A673 (cell line): ENCODE measurements around the gene ZNF771. TPM values are rescaled to one million over a fixed set of nuclear protein-coding genes. Genes with fewer than 3 reads are reported as not detected.

Experiments used
- BruUV-seq: library from RNA; stranded (reverse); fragments of 400-500 nt; replicated peaks from 2 replicates; lab custom pipeline; 2021; lab: Mats Ljungman, UMichigan
- CTCF ChIA-PET: fragments of 300-600 bp; sonication (Branson Sonifier 250); formaldehyde crosslinking; loops from one replicate; lab custom pipeline; 2022; ENCODE audit warnings: antibody characterized with exemption; lab: Charles Lee
- POLR2A ChIA-PET: fragments of 300-600 bp; sonication (Branson Sonifier 250); formaldehyde crosslinking; loops from one replicate; lab custom pipeline; 2022; ENCODE audit warnings: antibody characterized with exemption; ENCODE audit not compliant: low non-redundant PET; lab: Charles Lee
- DNase-seq: peaks from one replicate; pipeline ENCODE4 v3.0.0-alpha.2; 2015; ENCODE audit warnings: low spot score
- H3K27ac ChIP-seq: fragments of 200-600 bp; sonication (generic); 2 replicates; pipeline ENCODE4 v1.5.1; 2016; ENCODE audit warnings: mixed run types, low read depth, mild to moderate bottlenecking, mixed read lengths, antibody characterized with exemption, low read length; ENCODE audit not compliant: poor library complexity, severe bottlenecking
- H3K27me3 ChIP-seq: fragments of 200-600 bp; sonication (generic); replicated peaks from 2 replicates; pipeline ENCODE4 v1.6.1; 2017; ENCODE audit warnings: mixed run types, low read depth, mild to moderate bottlenecking, mixed read lengths, antibody characterized with exemption, low read length; ENCODE audit not compliant: insufficient read depth, poor library complexity
- H3K36me3 ChIP-seq: fragments of 200-600 bp; sonication (generic); 2 replicates; pipeline ENCODE4 v1.6.1; 2016; ENCODE audit warnings: mixed run types, mild to moderate bottlenecking, mixed read lengths, antibody characterized with exemption, low read length; ENCODE audit not compliant: insufficient read depth, poor library complexity, severe bottlenecking
- H3K4me1 ChIP-seq: fragments of 200-600 bp; sonication (generic); 2 replicates; pipeline ENCODE4 v1.6.1; 2017; ENCODE audit warnings: mixed run types, mild to moderate bottlenecking, mixed read lengths, antibody characterized with exemption, low read length; ENCODE audit not compliant: insufficient read depth, poor library complexity, severe bottlenecking
- H3K4me3 ChIP-seq: fragments of 200-600 bp; sonication (generic); 2 replicates; pipeline ENCODE4 v1.5.1; 2016; ENCODE audit warnings: low read depth, mixed run types, mild to moderate bottlenecking, mixed read lengths, low read length; ENCODE audit not compliant: poor library complexity, severe bottlenecking
- H3K9me3 ChIP-seq: fragments of 200-600 bp; sonication (generic); 2 replicates; pipeline ENCODE4 v1.6.1; 2016; ENCODE audit warnings: mixed run types, low read depth, mild to moderate bottlenecking, mixed read lengths, antibody characterized with exemption, low read length; ENCODE audit not compliant: poor library complexity, severe bottlenecking
- EZH2 ChIP-seq: fragments of 200-600 bp; sonication (generic); IDR thresholded peaks from 2 replicates; pipeline ENCODE4 v1.6.1; 2017; ENCODE audit warnings: borderline replicate concordance, low read depth, mild to moderate bottlenecking, mixed read lengths, antibody characterized with exemption, low read length; ENCODE audit not compliant: poor library complexity, severe bottlenecking
- intact Hi-C: fragments of 100-400 bp; cut with micrococcal nuclease; formaldehyde crosslinking; loops from one replicate; pipeline ENCODE4 v1.10.0; 2022; ENCODE audit not compliant: unreplicated experiment
- total RNA-seq: library from RNA; stranded (reverse); gene quantifications from 2 replicates; pipeline ENCODE4 v1.2.3, GENCODE V29; 2021
- TF ChIP-seq, protein P1 (sequence below): fragments of 300-800, 200-600 bp; sonication (generic); conservative IDR thresholded peaks from 2 replicates; pipeline ENCODE4 v1.5.1; 2017; ENCODE audit warnings: low read depth, mild to moderate bottlenecking, antibody characterized with exemption, low read length, moderate library complexity, mixed read lengths

ZNF771 gene
- total RNA-seq, 1 experiment from 2014 or later = 22.2 TPM

DNA sequence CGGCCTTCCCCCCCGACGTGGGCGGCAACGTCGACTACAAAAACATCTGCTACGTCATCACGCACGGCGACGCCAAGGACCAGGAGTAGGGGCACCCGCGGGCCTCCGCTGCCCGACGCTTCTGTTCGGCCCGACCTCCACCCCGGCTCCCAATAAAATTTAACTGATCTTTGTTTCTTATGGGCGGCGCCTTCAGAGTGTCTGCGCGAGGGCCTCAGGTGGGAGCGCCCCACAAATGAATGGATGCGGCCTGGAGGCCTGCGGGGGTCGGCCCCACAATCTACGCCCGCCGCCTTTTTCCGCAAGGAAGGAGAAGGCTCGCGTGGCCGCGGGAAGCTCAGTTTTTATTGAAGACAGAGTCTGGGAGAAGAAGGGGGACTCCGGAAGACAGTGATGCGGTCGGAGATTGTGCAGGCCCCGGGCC, 29.6 kb upstream of the ZNF771 start:
- POLR2A ChIA-PET = interaction anchor here (0.6 to 0.8 kb wide), 2 partner anchors 29 to 51 kb away, joined by 3 read pairs; no protein-coding TSS in a partner anchor
- BruUV-seq = TSS peak; percentile 79
- TF ChIP-seq EZH2 = no peak
- TF ChIP-seq, protein P1, sequence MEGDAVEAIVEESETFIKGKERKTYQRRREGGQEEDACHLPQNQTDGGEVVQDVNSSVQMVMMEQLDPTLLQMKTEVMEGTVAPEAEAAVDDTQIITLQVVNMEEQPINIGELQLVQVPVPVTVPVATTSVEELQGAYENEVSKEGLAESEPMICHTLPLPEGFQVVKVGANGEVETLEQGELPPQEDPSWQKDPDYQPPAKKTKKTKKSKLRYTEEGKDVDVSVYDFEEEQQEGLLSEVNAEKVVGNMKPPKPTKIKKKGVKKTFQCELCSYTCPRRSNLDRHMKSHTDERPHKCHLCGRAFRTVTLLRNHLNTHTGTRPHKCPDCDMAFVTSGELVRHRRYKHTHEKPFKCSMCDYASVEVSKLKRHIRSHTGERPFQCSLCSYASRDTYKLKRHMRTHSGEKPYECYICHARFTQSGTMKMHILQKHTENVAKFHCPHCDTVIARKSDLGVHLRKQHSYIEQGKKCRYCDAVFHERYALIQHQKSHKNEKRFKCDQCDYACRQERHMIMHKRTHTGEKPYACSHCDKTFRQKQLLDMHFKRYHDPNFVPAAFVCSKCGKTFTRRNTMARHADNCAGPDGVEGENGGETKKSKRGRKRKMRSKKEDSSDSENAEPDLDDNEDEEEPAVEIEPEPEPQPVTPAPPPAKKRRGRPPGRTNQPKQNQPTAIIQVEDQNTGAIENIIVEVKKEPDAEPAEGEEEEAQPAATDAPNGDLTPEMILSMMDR = no peak

DNA sequence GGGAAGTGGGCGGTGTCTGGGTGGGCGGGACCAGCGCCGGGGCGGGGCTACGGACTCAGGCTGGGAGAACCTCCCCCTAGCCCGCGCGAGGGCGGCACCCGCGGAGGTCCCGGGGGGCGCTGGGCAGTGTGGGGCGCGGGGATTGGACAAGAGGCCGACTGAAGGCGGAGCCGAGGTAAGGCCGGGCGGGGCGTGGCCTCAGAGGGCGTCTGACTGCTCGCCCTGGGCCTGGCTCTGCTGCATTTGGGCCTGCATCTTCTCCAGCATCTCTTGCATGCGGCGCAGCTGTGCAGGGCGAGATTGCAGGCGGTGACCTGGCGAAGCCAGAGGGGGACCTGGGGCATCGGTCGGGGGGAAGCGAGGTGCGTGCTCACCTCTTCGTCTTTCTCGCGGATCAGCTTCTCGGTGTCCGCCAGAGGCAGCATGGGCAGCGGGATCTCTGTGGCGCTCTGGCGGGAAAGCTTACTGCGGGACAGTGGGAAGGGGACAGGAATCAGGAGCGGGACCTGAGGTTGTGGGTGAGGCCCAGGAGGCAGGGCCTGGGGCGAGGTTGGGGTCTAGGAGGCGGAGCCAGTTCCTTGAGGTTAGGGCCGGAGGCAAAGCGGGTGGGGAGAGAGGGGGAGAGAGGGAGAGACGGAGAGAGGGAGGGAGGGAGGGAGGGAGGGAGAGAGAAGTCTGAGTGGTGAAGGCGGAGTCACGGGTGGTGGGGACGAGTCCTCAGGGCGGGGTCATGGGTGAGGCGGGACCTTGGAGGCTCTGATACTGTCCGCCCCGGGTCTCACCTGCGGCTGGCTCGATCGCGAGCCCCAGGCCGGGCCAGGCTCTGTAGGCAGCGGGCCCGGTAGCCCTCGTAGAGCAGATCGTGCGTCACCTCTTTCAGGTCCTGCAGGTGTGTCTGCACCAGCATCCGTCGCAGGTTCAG, 28.9 kb upstream of the ZNF771 start:
- ChIA-PET POLR2A (interaction anchor here (0.8 kb wide), 1 partner anchor 28 kb away, joined by 3 read pairs; no protein-coding TSS in a partner anchor), CTCF (interaction anchor here (0.6 kb wide), 1 partner anchor 237 kb away, joined by 3 read pairs; no protein-coding TSS in a partner anchor)
- Histone ChIP-seq H3K36me3 (no peaks in the 10 kb centered on the region), H3K4me1 (peaks cover 6% of the 10 kb centered on the region), H3K4me3 (peak overlapping the region; percentile 88), H3K27ac (peak overlapping the region; percentile 100), H3K9me3 (no peaks in the 10 kb centered on the region), H3K27me3 (no peaks in the 10 kb centered on the region)
- peak; percentile 99 for DNase-seq
- TF ChIP-seq, protein P1 = 0 out of 2 replicates have a peak, but pooled peaks have one; percentile 19
- TF ChIP-seq EZH2 = no peak
- intact Hi-C loops = no loop called here
- no TSS peak for BruUV-seq

More for the DNA sequence above, 29.6 kb upstream of the ZNF771 start:
- intact Hi-C loops = no loop called here
- Histone ChIP-seq H3K9me3 (no peaks in the 10 kb centered on the region), H3K36me3 (no peaks in the 10 kb centered on the region), H3K27ac (peak overlapping the region; percentile 100), H3K4me1 (peaks cover 6% of the 10 kb centered on the region), H3K27me3 (no peaks in the 10 kb centered on the region), H3K4me3 (peak overlapping the region; percentile 88)
- CTCF ChIA-PET = no interaction called here
- DNase-seq = peak; percentile 92

DNA sequence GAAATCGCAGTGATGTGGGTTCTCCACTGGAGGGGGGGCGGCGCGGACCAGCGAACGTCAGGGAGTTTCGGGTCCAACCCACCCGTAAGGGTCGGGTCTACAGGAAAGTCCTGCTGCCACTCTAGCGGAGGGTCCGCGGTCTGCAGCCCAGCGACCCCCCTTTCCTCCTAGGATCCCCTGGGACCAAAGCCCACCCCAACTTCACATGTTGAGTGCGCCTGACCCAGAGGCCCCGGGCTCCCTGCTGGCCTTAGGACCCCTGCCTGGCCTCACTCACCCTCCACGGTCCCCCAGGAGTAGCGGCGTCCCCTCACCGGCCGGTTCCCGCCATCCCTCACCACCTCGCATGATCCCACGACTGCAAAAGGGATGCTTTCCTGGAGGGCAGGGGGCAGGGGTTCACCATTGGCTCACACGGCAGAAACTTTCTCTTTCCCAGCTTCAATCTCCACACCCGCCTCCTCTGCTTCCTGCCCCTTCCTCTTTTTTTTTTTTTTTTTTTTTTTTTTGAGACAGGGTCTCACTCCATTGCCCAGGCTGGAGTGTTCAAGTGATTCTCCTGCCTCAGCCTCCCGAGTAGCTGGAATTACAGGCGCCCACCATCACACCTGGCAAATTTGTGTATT, 28.1 kb upstream of the ZNF771 start:
- no TSS peak for BruUV-seq
- Histone ChIP-seq H3K36me3 (no peaks in the 10 kb centered on the region), H3K4me1 (peaks cover 6% of the 10 kb centered on the region), H3K9me3 (no peaks in the 10 kb centered on the region), H3K27me3 (no peaks in the 10 kb centered on the region), H3K4me3 (peak overlapping the region; percentile 88), H3K27ac (peak overlapping the region; percentile 41)
- CTCF ChIA-PET = interaction anchor here (0.6 kb wide), 1 partner anchor 236 kb away, joined by 3 read pairs; no protein-coding TSS in a partner anchor
- no peak for TF ChIP-seq EZH2
- TF ChIP-seq, protein P1 = no peak
- intact Hi-C loops = no loop called here
- POLR2A ChIA-PET = no interaction called here
- no peak for DNase-seq
